Sciatic nerve (tissue), 2 donors: ENCODE data around the gene FBXL3. TPM values are rescaled to one million over a fixed set of nuclear protein-coding genes. Genes with fewer than 3 reads are reported as not detected.
"Not testable (repeated sequence)": the region's sequence is repeated elsewhere in the genome, so short reads cannot be mapped to it uniquely, and the experiment has no call there.

Source experiments
- ATAC-seq: fragments of 200-7000 bp; cut with Tn5 transposase; one replicate; pipeline ENCODE4 v1.9.1; 2020; ENCODE audit warnings: mild to moderate bottlenecking, moderate library complexity
- DNase-seq: peaks from one replicate; pipeline ENCODE4 v3.0.0-alpha.2; 2020; ENCODE audit warnings: low spot score
- intact Hi-C: fragments of 100-400 bp; cut with DNase I; formaldehyde crosslinking; loops from one replicate; pipeline ENCODE4 v1.14.2; 2022
- total RNA-seq: library from RNA; stranded (reverse); fragmentation: NEBNext Ultra II Directional; extraction: Animal tissue kit (Norgen Biotek cat#: 25700); gene quantifications from one replicate; pipeline ENCODE4 v1.2.1, GENCODE V29; 2021
- donor health status: DM: no; HTN: no; CAD: no.
- donor health status: DM: no; HTN: no; CAD: no.

Gene FBXL3
- total RNA-seq, 1 donor from 2014 or later: 88.8 TPM

- intact Hi-C loops: loop anchor here (2.0 kb wide), 1 partner anchor 43 kb away; no protein-coding TSS in a partner anchor
- no peak for ATAC-seq
- no peak for DNase-seq
Measured at GRCh38 chr13:77031656-77032243, 4.8 kb upstream of the FBXL3 start.

- no peak for ATAC-seq
- intact Hi-C loops: no loop called here
- DNase-seq: no peak
Measured at GRCh38 chr13:77029436-77029835, 2.5 kb upstream of the FBXL3 start.

GRCh38 chr13:77028202-77028601 lies 1.2 kb upstream of the FBXL3 start:
- ATAC-seq (peak; percentile 36), DNase-seq (no peak)

GRCh38 chr13:77026255-77026860 lies 601 bp downstream of the FBXL3 start:
- ATAC-seq: peak; percentile 68
- peak; percentile 83 for DNase-seq
- intact Hi-C loops: no loop called here

More at GRCh38 chr13:77028202-77028601, 1.2 kb upstream of the FBXL3 start:
- intact Hi-C loops: no loop called here

- no peak for ATAC-seq
- intact Hi-C loops: no loop called here
- no peak for DNase-seq
Measured at GRCh38 chr13:77022341-77022740, 4.6 kb downstream of the FBXL3 start.

- DNase-seq (no peak), ATAC-seq (no peak)
- intact Hi-C loops: no loop called here
Measured at GRCh38 chr13:77019756-77020155, 7.2 kb downstream of the FBXL3 start.

- intact Hi-C loops: no loop called here
- DNase-seq (no peak), ATAC-seq (peak; percentile 78)
Measured at GRCh38 chr13:77016888-77017623, 9.9 kb downstream of the FBXL3 start.

- ATAC-seq: peak; percentile 33
- DNase-seq: no peak
- intact Hi-C loops: no loop called here
Measured at GRCh38 chr13:77016251-77016812, 10.6 kb downstream of the FBXL3 start.

- intact Hi-C loops: no loop called here
- ATAC-seq (no peak), DNase-seq (no peak)
Measured at GRCh38 chr13:77014906-77015685, 11.9 kb downstream of the FBXL3 start.

- intact Hi-C loops: no loop called here
- ATAC-seq (no peak), DNase-seq (no peak)
Measured at GRCh38 chr13:77013853-77014542, 13.0 kb downstream of the FBXL3 start.

GRCh38 chr13:77009719-77010118 lies 17.2 kb downstream of the FBXL3 start:
- DNase-seq, ATAC-seq, intact Hi-C loops: not testable (repeated sequence)

GRCh38 chr13:77009011-77009410 lies 17.9 kb downstream of the FBXL3 start:
- intact Hi-C loops: no loop called here
- ATAC-seq: no peak
- DNase-seq: no peak

- peak; percentile 26 for ATAC-seq
- DNase-seq, intact Hi-C loops: not testable (repeated sequence)
Measured at GRCh38 chr13:77008337-77008736, 18.6 kb downstream of the FBXL3 start.

- ATAC-seq: peak; percentile 62
Measured at GRCh38 chr13:77002590-77003190, 24.3 kb downstream of the FBXL3 start.

GRCh38 chr13:77001963-77002587 lies 24.9 kb downstream of the FBXL3 start:
- ATAC-seq (peak; percentile 48), DNase-seq (no peak)
- intact Hi-C loops: no loop called here

More at GRCh38 chr13:77002590-77003190, 24.3 kb downstream of the FBXL3 start:
- DNase-seq: no peak
- intact Hi-C loops: no loop called here

GRCh38 chr13:77001540-77001939 lies 25.4 kb downstream of the FBXL3 start:
- no peak for DNase-seq
- no peak for ATAC-seq
- intact Hi-C loops: no loop called here

GRCh38 chr13:77000475-77000874 lies 26.5 kb downstream of the FBXL3 start:
- DNase-seq (no peak), ATAC-seq (no peak)
- intact Hi-C loops: no loop called here

- no peak for DNase-seq
- intact Hi-C loops: no loop called here
- no peak for ATAC-seq
Measured at GRCh38 chr13:76994281-76994680, 32.7 kb downstream of the FBXL3 start.
